Hematopoietic multipotent progenitor cell treated with erythropoietin and hydrocortisone succinate and interleukin-3 and kit ligand, for 8 days (in vitro differentiated cells): ENCODE results near the gene CMPK2.
A peak's percentile ranks its signal among the peaks of the same experiment; 100 is the strongest.

Source experiments
- DNase-seq: peaks from one replicate; pipeline ENCODE4 v3.0.0-alpha.2; 2015

CMPK2 gene

GRCh38 chr2:6841537-6842287 is 24.0 kb downstream of the CMPK2 start:
- DNase-seq, result no peak

GRCh38 chr2:6838673-6839319 is 26.9 kb downstream of the CMPK2 start:
- DNase-seq, result no peak

GRCh38 chr2:6835467-6835866 is 30.2 kb downstream of the CMPK2 start:
- peak; percentile 69 for DNase-seq

GRCh38 chr2:6834163-6834562 is 31.5 kb downstream of the CMPK2 start:
- no peak for DNase-seq

GRCh38 chr2:6833300-6833604 is 32.5 kb downstream of the CMPK2 start:
- no peak for DNase-seq

- DNase-seq, result no peak
Measured at GRCh38 chr2:6832596-6833299, 33.0 kb downstream of the CMPK2 start.

GRCh38 chr2:6831229-6831628 is 34.5 kb downstream of the CMPK2 start:
- DNase-seq, result no peak

GRCh38 chr2:6828299-6828584 is 37.5 kb downstream of the CMPK2 start:
- peak; percentile 76 for DNase-seq

GRCh38 chr2:6827566-6828298 is 38.0 kb downstream of the CMPK2 start:
- no peak for DNase-seq

GRCh38 chr2:6826081-6826913 is 39.4 kb downstream of the CMPK2 start:
- peak; percentile 89 for DNase-seq

GRCh38 chr2:6824962-6825361 is 40.7 kb downstream of the CMPK2 start:
- DNase-seq, result no peak

- DNase-seq, result no peak
Measured at GRCh38 chr2:6823111-6823510, 42.6 kb downstream of the CMPK2 start.

GRCh38 chr2:6822406-6822805 is 43.3 kb downstream of the CMPK2 start:
- DNase-seq, result no peak

GRCh38 chr2:6820903-6821584 is 44.7 kb downstream of the CMPK2 start:
- DNase-seq, result no peak

GRCh38 chr2:6820236-6820635 is 45.5 kb downstream of the CMPK2 start:
- DNase-seq, result no peak

GRCh38 chr2:6819668-6820067 is 46.0 kb downstream of the CMPK2 start:
- DNase-seq, result no peak

- no peak for DNase-seq
Measured at GRCh38 chr2:6818012-6818411, 47.7 kb downstream of the CMPK2 start.

- no peak for DNase-seq
Measured at GRCh38 chr2:6814869-6815268, 50.8 kb downstream of the CMPK2 start.

- DNase-seq, result no peak
Measured at GRCh38 chr2:6814312-6814711, 51.4 kb downstream of the CMPK2 start.

- no peak for DNase-seq
Measured at GRCh38 chr2:6813573-6813972, 52.1 kb downstream of the CMPK2 start.

- no peak for DNase-seq
Measured at GRCh38 chr2:6812857-6813530, 52.7 kb downstream of the CMPK2 start.

GRCh38 chr2:6810961-6811360 is 54.7 kb downstream of the CMPK2 start:
- no peak for DNase-seq
